ENCODE results near the gene LPO.

DNA sequence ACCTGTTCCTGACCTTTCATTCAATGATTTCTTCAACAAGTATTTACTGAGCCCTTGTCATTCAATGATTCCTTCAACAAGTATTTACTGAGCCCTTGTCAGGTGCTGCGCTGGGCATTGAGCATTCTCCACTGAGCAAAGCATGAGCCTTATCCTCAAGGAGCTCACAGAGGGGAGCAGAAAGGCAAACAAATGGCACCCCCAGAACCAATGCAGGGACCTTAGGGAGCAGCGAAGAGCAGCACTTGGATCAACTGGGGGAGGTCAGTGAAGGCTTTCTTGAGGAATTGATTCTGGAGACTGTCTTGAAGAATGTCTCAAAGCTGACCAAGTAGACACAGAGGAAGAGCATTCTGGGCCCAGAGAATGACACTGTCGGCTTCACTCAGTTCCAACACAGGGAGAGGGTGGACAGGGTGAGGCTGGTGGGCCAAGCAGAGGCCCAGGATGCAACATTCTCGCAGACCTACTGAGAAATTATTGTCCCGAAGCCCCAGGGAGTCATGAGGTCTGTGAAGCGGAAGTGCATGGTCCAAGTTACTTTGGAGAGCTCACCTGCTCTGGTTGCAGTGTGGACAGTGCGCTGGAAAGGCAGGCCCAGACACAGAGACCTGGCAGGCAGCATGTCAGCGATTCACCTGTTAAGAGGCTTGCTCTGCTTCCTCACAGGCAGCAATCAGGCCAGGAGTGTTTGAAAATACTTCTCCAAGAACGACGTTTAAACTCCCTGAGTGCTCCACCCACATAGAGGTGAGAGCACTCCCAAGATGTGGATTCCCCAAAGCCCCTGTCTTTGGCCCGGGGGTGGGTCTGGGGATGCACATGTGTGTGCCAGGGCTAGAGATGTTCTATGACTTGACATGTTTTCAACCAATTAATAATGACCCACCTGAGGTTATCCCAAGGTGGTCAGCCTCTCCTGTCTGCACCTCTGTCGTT is 45.6 kb downstream of the LPO start:
- TF ChIP-seq, protein P1, sequence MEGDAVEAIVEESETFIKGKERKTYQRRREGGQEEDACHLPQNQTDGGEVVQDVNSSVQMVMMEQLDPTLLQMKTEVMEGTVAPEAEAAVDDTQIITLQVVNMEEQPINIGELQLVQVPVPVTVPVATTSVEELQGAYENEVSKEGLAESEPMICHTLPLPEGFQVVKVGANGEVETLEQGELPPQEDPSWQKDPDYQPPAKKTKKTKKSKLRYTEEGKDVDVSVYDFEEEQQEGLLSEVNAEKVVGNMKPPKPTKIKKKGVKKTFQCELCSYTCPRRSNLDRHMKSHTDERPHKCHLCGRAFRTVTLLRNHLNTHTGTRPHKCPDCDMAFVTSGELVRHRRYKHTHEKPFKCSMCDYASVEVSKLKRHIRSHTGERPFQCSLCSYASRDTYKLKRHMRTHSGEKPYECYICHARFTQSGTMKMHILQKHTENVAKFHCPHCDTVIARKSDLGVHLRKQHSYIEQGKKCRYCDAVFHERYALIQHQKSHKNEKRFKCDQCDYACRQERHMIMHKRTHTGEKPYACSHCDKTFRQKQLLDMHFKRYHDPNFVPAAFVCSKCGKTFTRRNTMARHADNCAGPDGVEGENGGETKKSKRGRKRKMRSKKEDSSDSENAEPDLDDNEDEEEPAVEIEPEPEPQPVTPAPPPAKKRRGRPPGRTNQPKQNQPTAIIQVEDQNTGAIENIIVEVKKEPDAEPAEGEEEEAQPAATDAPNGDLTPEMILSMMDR (IDR thresholded peaks at IDR 0.05; ENCODE audit: low read length): no peak
- no peak for TF ChIP-seq EZH2phosphoT487 (IDR thresholded peaks at IDR 0.05; ENCODE audit: low read length)
- no peak for TF ChIP-seq EZH2 (optimal IDR thresholded peaks at IDR 0.05; ENCODE audit: low read depth, low read length)

Data from MM.1S (cell line).